Placental epithelial cell (primary cell): ENCODE results near the gene PF4V1. TPM values are rescaled to one million over a fixed set of nuclear protein-coding genes. Genes with fewer than 3 reads are reported as not detected.

ENCODE experiments used
- total RNA-seq: library from RNA; depleted of rRNA; stranded (reverse); fragments of >200 nt; gene quantifications from 2 replicates; pipeline ENCODE4 v1.2.3, GENCODE V29; 2012

The PF4V1 gene
- total RNA-seq = not detected in 2 replicates

GRCh38 chr4:73853246-73853704 lies at the start of gene PF4V1:
PF4V1 (plus strand) TSS chr4:73853296; CDS start chr4:73853363, 67 bp downstream.

DNA sequence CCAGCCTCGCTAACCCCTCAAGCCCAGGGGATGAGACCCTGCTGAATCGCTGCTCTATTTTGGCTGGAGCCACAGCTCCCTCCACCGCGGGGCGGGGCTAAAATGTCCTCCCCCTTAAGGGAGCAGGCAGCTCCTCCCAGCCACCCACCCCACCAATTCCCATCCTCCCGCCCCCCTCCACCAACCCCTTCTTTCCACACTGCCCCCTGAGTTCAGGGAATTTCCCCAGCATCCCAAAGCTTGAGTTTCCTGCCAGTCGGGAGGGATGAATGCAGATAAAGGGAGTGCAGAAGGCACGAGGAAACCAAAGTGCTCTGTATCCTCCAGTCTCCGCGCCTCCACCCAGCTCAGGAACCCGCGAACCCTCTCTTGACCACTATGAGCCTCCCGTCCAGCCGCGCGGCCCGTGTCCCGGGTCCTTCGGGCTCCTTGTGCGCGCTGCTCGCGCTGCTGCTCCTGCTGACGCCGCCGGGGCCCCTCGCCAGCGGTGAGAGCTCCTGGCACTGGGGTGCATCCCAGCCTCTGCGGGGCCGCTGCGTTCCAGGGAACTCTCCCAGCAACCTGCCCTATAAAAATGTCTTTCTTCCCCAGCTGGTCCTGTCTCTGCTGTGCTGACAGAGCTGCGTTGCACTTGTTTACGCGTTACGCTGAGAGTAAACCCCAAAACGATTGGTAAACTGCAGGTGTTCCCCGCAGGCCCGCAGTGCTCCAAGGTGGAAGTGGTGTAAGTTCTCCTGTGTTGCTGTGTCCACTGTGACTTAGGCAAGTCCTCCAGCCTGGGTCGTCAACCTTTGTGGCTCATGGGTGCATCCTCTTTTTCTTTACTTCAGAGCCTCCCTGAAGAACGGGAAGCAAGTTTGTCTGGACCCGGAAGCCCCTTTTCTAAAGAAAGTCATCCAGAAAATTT lies 16.5 kb upstream of the PF4V1 start, which contains the start of gene CXCL6:
Gene CXCL6 (plus strand): TSS at position 306 of the 907 bp plus-strand sequence. CDS start 73 bp downstream, at position 379.

GRCh38 chr4:73869130-73870055 lies 16.3 kb downstream of the PF4V1 start, which contains the start of gene CXCL1:
CXCL1 (plus strand) TSS chr4:73869393; CDS start chr4:73869471, 78 bp downstream.

Other genes starting within 250 kb of the PF4V1 start
- 0.33 and 0.39 TPM in 2 replicates for gene RASSF6, start 232.9 kb upstream of the PF4V1 start, total RNA-seq
- gene CXCL8, start 112.7 kb upstream of the PF4V1 start, total RNA-seq = 0.33 and 1.2 TPM in 2 replicates
- 0.39 TPM in 1 of 2 replicates, not detected in the other for gene CXCL6, start 16.6 kb upstream of the PF4V1 start, total RNA-seq
- not detected in 2 replicates for gene CXCL1, start 16.1 kb downstream of the PF4V1 start, total RNA-seq
- gene PF4, start 128.7 kb downstream of the PF4V1 start, total RNA-seq = not detected in 2 replicates
- not detected in 2 replicates for gene PPBP, start 134.9 kb downstream of the PF4V1 start, total RNA-seq
- under 0.01 TPM in 1 of 2 replicates, not detected in the other for gene CXCL5, start 145.4 kb downstream of the PF4V1 start, total RNA-seq
- not detected in 2 replicates for gene CXCL3, start 185.4 kb downstream of the PF4V1 start, total RNA-seq
- gene CXCL2, start 245.9 kb downstream of the PF4V1 start, total RNA-seq = 0.54 and 1.2 TPM in 2 replicates